HG03039 (cell line): Measurements from ENCODE around the gene DBF4.
A peak's percentile ranks its signal among the peaks of the same experiment; 100 is the strongest.
"Not testable (repeated sequence)": the region's sequence is repeated elsewhere in the genome, so short reads cannot be mapped to it uniquely, and the experiment has no call there.

Source experiments
- ATAC-seq: cut with Tn5 transposase; IDR thresholded peaks from one replicate; pipeline ENCODE4 v1.9.1; 2021; ENCODE audit warnings: mild to moderate bottlenecking, moderate library complexity; ENCODE audit not compliant: unreplicated experiment

The DBF4 gene

GRCh38 chr7:87944547-87944946 lies 68.3 kb downstream of the DBF4 start:
- peak; percentile 63 for ATAC-seq

GRCh38 chr7:87945926-87946325 lies 69.6 kb downstream of the DBF4 start:
- ATAC-seq: not testable (repeated sequence)

- no peak for ATAC-seq
Observed at GRCh38 chr7:87948371-87948770, 72.1 kb downstream of the DBF4 start.
